Loucy (cell line): ENCODE results near the gene TPRG1.

ENCODE experiments used
- H2AFZ ChIP-seq: fragments of 200-600 bp; sonication (generic); 2 replicates; pipeline ENCODE4 v1.6.0; 2016; ENCODE audit warnings: antibody characterized with exemption, mild to moderate bottlenecking, low read length, moderate library complexity
- H3F3A ChIP-seq: fragments of 200-600 bp; 2 replicates; pipeline ENCODE4 v1.6.0; 2016; ENCODE audit warnings: antibody characterized with exemption, low read depth, mild to moderate bottlenecking
- H3K27me3 ChIP-seq: fragments of 200-600 bp; sonication (generic); 2 replicates; pipeline ENCODE4 v1.6.1; 2014; ENCODE audit warnings: low read length, mild to moderate bottlenecking; ENCODE audit not compliant: insufficient read depth, poor library complexity, severe bottlenecking
- H3K36me3 ChIP-seq: fragments of 200-600 bp; sonication (generic); 2 replicates; pipeline ENCODE4 v1.6.1; 2016; ENCODE audit warnings: low read length; ENCODE audit not compliant: insufficient read depth
- H3K4me1 ChIP-seq: fragments of 200-600 bp; sonication (generic); 2 replicates; pipeline ENCODE4 v1.5.1; 2014; ENCODE audit warnings: low read length, mild to moderate bottlenecking; ENCODE audit not compliant: insufficient read depth, poor library complexity, severe bottlenecking
- H3K4me2 ChIP-seq: fragments of 200-600 bp; sonication (generic); 2 replicates; pipeline ENCODE4 v1.6.0; 2014; ENCODE audit warnings: antibody characterized with exemption, low read length, low read depth, mild to moderate bottlenecking; ENCODE audit not compliant: poor library complexity, severe bottlenecking
- H3K4me3 ChIP-seq: fragments of 200-600 bp; sonication (generic); 2 replicates; pipeline ENCODE4 v1.5.1; 2014; ENCODE audit warnings: low read length, mild to moderate bottlenecking, mixed read lengths; ENCODE audit not compliant: poor library complexity, severe bottlenecking
- H3K79me2 ChIP-seq: fragments of 200-600 bp; sonication (generic); 2 replicates; pipeline ENCODE4 v1.6.1; 2014; ENCODE audit warnings: low read length; ENCODE audit not compliant: insufficient read depth
- H3K9ac ChIP-seq: fragments of 200-600 bp; sonication (generic); 2 replicates; pipeline ENCODE4 v1.6.0; 2014; ENCODE audit warnings: mild to moderate bottlenecking, low read depth, low read length, moderate library complexity; ENCODE audit not compliant: poor library complexity, severe bottlenecking
- H3K9me2 ChIP-seq: fragments of 200-600 bp; sonication (generic); replicated peaks from 2 replicates; pipeline ENCODE4 v1.6.1; 2016; ENCODE audit warnings: low read depth, low read length, mixed read lengths
- H3K9me3 ChIP-seq: fragments of 200-600 bp; sonication (generic); 2 replicates; pipeline ENCODE4 v1.6.1; 2014; ENCODE audit warnings: mild to moderate bottlenecking, antibody characterized with exemption, low read length, low read depth; ENCODE audit not compliant: insufficient read depth
- H4K20me1 ChIP-seq: fragments of 200-600 bp; sonication (generic); 2 replicates; pipeline ENCODE4 v1.6.0; 2014; ENCODE audit warnings: antibody characterized with exemption, low read length, mild to moderate bottlenecking; ENCODE audit not compliant: insufficient read depth, poor library complexity, severe bottlenecking
- CTCF ChIP-seq: fragments of 200-600 bp; sonication (generic); conservative IDR thresholded peaks from 2 replicates; pipeline ENCODE4 v1.5.1; 2014; ENCODE audit warnings: mild to moderate bottlenecking, antibody characterized with exemption, low read length
- EZH2phosphoT487 ChIP-seq: fragments of 200-600 bp; IDR thresholded peaks from 2 replicates; pipeline ENCODE4 v1.6.1; 2018; ENCODE audit warnings: antibody characterized with exemption, mild to moderate bottlenecking, moderate library complexity, borderline replicate concordance

The TPRG1 gene

GRCh38 chr3:189278221-189278620, 106.5 kb downstream of the TPRG1 start:
- no peak overlapping the region for H3K4me2 ChIP-seq
- no peaks in the 10 kb centered on the region for H4K20me1 ChIP-seq
- no peaks in the 10 kb centered on the region for H3K27me3 ChIP-seq
- H3K9me3 ChIP-seq, result no peaks in the 10 kb centered on the region
- H3K4me3 ChIP-seq, result no peak overlapping the region
- H3K4me1 ChIP-seq, result peaks cover 34% of the 10 kb centered on the region
- no peaks in the 10 kb centered on the region for H3F3A ChIP-seq
- no peak overlapping the region for H3K9ac ChIP-seq
- TF ChIP-seq EZH2phosphoT487, result no peak
- no peak for TF ChIP-seq CTCF
- H3K9me2 ChIP-seq, result no peaks in the 10 kb centered on the region
- H2AFZ ChIP-seq, result peak overlapping the region; percentile 50
- H3K79me2 ChIP-seq, result no peaks in the 10 kb centered on the region
- H3K36me3 ChIP-seq, result no peaks in the 10 kb centered on the region

- no peak overlapping the region for H3K4me3 ChIP-seq
- no peak overlapping the region for H3K9ac ChIP-seq
- no peaks in the 10 kb centered on the region for H3K9me2 ChIP-seq
- TF ChIP-seq EZH2phosphoT487 (no peak), CTCF (no peak)
- no peaks in the 10 kb centered on the region for H4K20me1 ChIP-seq
- no peak overlapping the region for H3K4me2 ChIP-seq
- H3K9me3 ChIP-seq, result no peaks in the 10 kb centered on the region
- no peaks in the 10 kb centered on the region for H3K79me2 ChIP-seq
- no peak overlapping the region for H2AFZ ChIP-seq
- no peaks in the 10 kb centered on the region for H3F3A ChIP-seq
- no peaks in the 10 kb centered on the region for H3K36me3 ChIP-seq
- peaks cover 27% of the 10 kb centered on the region for H3K4me1 ChIP-seq
- H3K27me3 ChIP-seq, result no peaks in the 10 kb centered on the region
Measured at GRCh38 chr3:189282189-189282588, 110.4 kb downstream of the TPRG1 start.

GRCh38 chr3:189282741-189283140, 111.0 kb downstream of the TPRG1 start:
- Histone ChIP-seq H3K4me3 (no peak overlapping the region), H3K9ac (no peak overlapping the region), H3K79me2 (no peaks in the 10 kb centered on the region), H4K20me1 (no peaks in the 10 kb centered on the region), H3K9me3 (no peaks in the 10 kb centered on the region), H3K4me2 (no peak overlapping the region), H3K4me1 (peaks cover 22% of the 10 kb centered on the region), H2AFZ (no peak overlapping the region), H3F3A (no peaks in the 10 kb centered on the region), H3K27me3 (no peaks in the 10 kb centered on the region), H3K9me2 (no peaks in the 10 kb centered on the region), H3K36me3 (no peaks in the 10 kb centered on the region)
- no peak for TF ChIP-seq EZH2phosphoT487
- no peak for TF ChIP-seq CTCF
